MM.1S (cell line): Measurements from ENCODE around the gene HBS1L.

ENCODE experiments used
- CTCF ChIP-seq: fragments of 300-600 bp; sonication (generic); IDR thresholded peaks from 2 replicates; pipeline ENCODE4 v1.5.1; 2016; ENCODE audit warnings: antibody characterized with exemption, low read length, mixed read lengths
- EZH2 ChIP-seq: fragments of 300-600 bp; sonication (generic); optimal IDR thresholded peaks from 2 replicates; pipeline ENCODE3; 2017; ENCODE audit warnings: low read depth, mild to moderate bottlenecking, antibody characterized with exemption, low read length, mixed read lengths

DNA sequence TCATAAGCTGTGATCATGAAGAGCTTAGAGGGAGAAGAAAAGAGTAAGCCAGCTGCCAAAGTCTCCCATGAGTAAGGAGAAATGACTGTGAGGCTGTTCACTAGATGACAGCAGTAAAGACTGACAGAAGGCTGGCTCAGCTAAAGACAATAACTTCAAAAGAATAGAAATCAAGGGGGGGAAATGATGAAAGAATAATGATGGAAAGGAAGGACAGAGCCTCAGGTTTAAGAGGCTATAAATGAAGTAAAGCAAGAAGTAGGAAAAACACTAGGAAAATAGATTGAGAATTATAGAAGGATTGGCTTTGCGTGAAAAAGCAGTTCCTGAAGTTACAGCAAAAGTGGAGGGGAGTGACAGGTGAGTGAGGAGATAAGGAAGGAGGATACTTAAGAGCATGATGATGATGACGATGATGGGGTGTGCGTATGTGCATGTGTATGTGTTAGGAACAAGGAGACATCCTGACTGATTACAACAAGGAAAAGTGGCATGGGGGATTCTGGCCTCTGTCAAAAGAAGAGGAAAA, 48.2 kb downstream of the HBS1L start:
- TF ChIP-seq EZH2, result no peak
- TF ChIP-seq CTCF, result no peak
